NOMO-1 treated with DMSO at 0.1 percent for 48 hours (cell line): Measurements from ENCODE around the gene YAE1.

Experiments
- DNase-seq: peaks from one replicate; lab custom pipeline; 2025; ENCODE audit not compliant: unreplicated experiment; lab: John Stamatoyannopoulos, UW

YAE1 gene

GRCh38 chr7:39606941-39607340 lies 40.7 kb downstream of the YAE1 start:
- DNase-seq, result no peak

- no peak for DNase-seq
Measured at GRCh38 chr7:39607865-39608264, 41.7 kb downstream of the YAE1 start.

- no peak for DNase-seq
Measured at GRCh38 chr7:39608278-39608677, 42.1 kb downstream of the YAE1 start.

- peak; percentile 8 for DNase-seq
Measured at GRCh38 chr7:39609113-39609934, 43.1 kb downstream of the YAE1 start.

GRCh38 chr7:39609935-39610263 lies 43.7 kb downstream of the YAE1 start:
- no peak for DNase-seq

- no peak for DNase-seq
Measured at GRCh38 chr7:39613577-39613976, 47.4 kb downstream of the YAE1 start.

- DNase-seq, result no peak
Measured at GRCh38 chr7:39614299-39614698, 48.1 kb downstream of the YAE1 start.

- no peak for DNase-seq
Measured at GRCh38 chr7:39615350-39615975, 49.3 kb downstream of the YAE1 start.

- DNase-seq, result no peak
Measured at GRCh38 chr7:39616138-39616537, 49.9 kb downstream of the YAE1 start.

GRCh38 chr7:39617005-39617404 lies 50.8 kb downstream of the YAE1 start:
- no peak for DNase-seq

- DNase-seq, result no peak
Measured at GRCh38 chr7:39618868-39619267, 52.7 kb downstream of the YAE1 start.

- no peak for DNase-seq
Measured at GRCh38 chr7:39620486-39620885, 54.3 kb downstream of the YAE1 start.

GRCh38 chr7:39621261-39621660 lies 55.1 kb downstream of the YAE1 start:
- no peak for DNase-seq

- DNase-seq, result peak; percentile 83
Measured at GRCh38 chr7:39621784-39622411, 55.7 kb downstream of the YAE1 start.
